ENCODE measurements around the gene METTL1.
"Not testable (repeated sequence)": the region's sequence is repeated elsewhere in the genome, so short reads cannot be mapped to it uniquely, and the experiment has no call there.

METTL1 gene

DNA sequence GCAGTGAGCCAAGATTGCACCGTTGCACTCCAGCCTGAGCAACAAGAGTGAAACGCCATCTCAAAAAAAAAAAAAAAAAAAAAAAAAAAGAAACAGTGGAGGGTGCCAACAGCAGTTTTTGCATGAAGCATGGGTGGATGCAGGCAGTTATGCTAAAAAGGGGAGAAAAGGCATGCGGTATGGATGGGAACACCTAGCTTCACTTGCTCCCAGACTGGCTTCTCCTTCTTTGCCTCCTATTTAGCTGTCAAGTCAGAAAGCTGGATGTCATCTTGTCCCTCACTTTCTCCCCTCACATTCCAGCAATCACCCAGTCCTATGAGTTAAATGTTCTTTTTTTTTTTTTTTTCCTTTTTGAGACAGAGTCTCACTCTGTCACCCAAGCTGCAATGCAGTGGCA lies 3.1 kb upstream of the METTL1 start:
- no peak overlapping the region for H3K4me3 ChIP-seq (ENCODE audit: low read depth, low read length)
- TF ChIP-seq, protein P1, sequence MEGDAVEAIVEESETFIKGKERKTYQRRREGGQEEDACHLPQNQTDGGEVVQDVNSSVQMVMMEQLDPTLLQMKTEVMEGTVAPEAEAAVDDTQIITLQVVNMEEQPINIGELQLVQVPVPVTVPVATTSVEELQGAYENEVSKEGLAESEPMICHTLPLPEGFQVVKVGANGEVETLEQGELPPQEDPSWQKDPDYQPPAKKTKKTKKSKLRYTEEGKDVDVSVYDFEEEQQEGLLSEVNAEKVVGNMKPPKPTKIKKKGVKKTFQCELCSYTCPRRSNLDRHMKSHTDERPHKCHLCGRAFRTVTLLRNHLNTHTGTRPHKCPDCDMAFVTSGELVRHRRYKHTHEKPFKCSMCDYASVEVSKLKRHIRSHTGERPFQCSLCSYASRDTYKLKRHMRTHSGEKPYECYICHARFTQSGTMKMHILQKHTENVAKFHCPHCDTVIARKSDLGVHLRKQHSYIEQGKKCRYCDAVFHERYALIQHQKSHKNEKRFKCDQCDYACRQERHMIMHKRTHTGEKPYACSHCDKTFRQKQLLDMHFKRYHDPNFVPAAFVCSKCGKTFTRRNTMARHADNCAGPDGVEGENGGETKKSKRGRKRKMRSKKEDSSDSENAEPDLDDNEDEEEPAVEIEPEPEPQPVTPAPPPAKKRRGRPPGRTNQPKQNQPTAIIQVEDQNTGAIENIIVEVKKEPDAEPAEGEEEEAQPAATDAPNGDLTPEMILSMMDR (IDR thresholded peaks at IDR 0.05; ENCODE audit: low read depth, low read length): no peak

DNA sequence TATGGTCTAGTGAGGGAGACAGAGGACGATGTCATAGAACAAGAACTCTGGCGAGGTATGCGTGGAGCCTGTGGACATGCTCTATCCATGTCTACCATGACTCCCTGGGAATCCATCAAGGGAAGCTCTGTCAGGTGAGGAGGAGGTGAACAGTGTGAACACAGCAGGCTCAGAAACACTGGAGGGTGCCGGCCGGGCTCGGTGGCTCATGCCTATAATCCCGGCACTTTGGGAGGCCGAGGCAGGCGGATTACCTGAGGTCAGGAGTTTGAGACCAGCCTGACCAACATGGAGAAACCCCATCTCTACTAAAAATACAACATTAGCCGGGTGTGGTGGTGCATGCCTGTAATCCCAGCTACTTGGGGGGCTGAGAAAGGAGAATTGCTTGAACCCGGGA lies 2.7 kb upstream of the METTL1 start:
- not testable (repeated sequence) for H3K4me3 ChIP-seq (ENCODE audit: low read depth, low read length)

DNA sequence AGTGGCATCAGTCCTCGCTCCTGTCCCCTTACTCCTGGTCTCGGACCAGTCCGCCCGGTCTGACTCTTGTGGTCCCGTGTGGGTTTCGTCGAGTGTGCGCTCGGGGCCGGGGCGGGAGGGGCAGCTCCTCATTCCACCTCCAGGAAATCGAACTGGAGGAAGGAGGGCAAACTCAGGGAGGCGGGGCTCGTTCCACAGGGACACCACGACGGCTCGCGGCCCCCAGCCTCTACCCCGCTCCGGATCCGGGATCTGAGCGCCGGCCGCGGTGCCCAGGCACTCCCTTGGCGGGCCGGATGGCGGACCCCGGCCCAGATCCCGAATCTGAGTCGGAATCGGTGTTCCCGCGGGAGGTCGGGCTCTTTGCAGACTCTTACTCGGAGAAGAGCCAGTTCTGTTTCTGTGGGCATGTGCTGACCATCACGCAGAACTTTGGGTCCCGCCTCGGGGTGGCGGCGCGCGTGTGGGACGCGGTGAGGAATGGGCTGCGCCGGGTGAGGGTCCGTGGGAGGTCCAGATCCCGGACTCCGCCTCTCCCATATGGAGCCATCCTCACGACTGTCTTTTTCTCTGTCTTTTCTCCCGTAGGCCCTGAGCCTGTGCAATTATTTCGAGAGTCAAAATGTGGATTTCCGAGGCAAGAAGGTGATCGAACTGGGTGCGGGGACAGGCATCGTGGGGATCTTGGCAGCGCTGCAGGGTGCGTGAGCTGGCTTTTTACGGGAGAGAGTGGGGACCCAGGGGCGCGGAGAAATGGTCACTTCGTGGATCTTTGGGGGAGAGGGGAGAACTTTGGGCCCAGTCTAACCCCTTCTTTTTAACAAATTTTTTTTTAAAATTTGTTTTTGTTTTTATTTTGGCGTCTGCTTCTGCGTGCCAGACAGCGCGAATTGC lies 771 bp upstream of the METTL1 start, which contains the start of gene EEF1AKMT3:
TSS of gene EEF1AKMT3 (plus strand) at position 186 of the 894 bp plus-strand sequence. CDS start at position 297, 111 bp downstream.
- TF ChIP-seq, protein P1 (IDR thresholded peaks at IDR 0.05; ENCODE audit: low read depth, low read length): no peak
- H3K4me3 ChIP-seq (ENCODE audit: low read depth, low read length): peak within 1 kb of the TSS; percentile 89

DNA sequence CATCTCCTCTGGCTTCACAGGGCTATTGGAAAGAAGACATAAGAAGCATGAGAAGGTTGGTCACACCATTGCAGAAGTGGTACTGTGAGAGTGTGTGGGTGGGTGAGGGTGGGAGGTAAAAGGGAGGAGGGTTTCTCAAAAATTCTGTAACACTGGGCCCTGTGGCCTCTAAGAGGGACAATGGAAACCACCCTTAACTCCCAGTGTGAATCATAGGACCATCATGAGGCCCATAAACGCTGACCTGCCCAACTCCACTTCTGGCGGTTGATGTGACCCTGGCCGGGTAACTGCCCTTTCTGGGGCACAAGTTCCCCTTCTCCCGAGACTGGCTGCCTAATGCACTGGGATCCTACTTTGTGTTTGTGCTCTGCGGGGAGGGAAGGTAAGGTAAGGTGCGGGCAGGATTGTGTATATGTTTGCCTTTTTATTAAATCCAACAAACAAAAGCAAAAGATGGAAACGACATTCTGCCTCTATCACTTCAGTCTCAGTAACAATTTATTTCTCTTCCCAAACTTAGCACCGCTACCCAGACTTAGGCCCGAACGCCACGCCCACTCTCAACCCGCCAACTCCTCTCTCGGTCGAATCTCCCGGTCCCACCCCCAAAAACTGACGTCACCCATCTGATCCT lies 551 bp downstream of the METTL1 start:
- TF ChIP-seq, protein P1 (IDR thresholded peaks at IDR 0.05; ENCODE audit: low read depth, low read length): no peak
- peak overlapping the region; percentile 89 for H3K4me3 ChIP-seq (ENCODE audit: low read depth, low read length)

DNA sequence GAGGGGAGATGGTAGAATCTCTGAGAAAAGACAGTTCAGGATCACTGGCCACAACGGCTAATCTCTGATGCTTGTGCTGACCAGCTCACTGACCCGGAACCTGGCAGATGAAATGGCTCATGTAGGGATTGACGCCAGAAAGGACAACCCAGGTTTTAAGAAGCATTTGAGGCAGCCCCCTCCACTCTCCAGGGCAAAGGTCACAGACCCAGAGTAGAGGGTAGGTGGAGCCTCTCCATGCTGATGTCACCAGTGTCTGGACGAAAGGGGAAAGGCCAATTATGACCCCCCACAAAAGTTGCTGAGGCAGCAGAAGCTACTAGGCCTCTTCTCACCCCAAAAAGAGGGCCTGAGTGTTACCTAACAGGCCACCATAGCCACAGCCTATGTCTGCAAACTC lies 1.2 kb downstream of the METTL1 start:
- peak overlapping the region; percentile 89; the same call in 1 of the 2 replicates for H3K4me3 ChIP-seq (ENCODE audit: low read depth, low read length)
- TF ChIP-seq, protein P1 (IDR thresholded peaks at IDR 0.05; ENCODE audit: low read depth, low read length): no peak

DNA sequence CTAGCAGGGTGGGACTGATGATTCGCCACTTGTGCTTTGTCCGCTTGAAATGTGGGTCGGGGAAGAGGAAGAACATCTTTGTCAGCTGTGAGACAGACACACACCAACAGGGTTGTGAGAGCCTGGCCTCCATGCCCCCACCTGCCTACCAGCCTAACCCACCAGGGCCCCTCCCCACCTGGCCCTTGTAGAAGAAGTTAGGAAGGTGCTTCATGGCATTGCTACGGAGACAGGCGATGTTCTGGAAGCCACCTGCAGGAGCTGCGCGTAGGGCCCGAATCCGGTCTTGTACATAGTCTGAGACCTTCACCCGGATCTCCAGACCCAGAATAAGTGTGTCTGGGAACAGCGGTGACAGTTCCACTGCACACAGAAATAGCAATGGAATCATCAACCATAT lies 2.3 kb downstream of the METTL1 start:
- TF ChIP-seq, protein P1 (IDR thresholded peaks at IDR 0.05; ENCODE audit: low read depth, low read length): no peak
- H3K4me3 ChIP-seq (ENCODE audit: low read depth, low read length): no peak overlapping the region

DNA sequence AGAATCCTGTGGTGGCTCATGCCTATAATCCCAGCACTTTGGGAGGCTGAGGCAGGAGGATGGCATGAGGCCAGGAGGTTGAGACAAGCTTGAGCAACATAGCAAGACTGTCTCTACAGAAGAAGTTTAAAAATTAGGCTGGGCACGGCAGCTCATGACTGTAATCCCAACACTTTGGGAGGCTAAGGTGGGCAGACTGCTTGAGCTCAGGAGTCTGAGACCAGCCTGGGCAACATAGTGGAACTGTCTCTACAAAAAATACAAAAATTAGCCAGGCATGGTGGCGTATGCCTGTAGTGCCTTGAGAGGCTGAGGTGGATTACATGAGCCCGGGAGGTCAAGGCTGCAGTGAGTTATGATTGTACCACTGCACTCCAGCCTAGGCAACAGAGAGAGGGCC lies 4.0 kb downstream of the METTL1 start:
- TF ChIP-seq, protein P1 (IDR thresholded peaks at IDR 0.05; ENCODE audit: low read depth, low read length): no peak
- H3K4me3 ChIP-seq (ENCODE audit: low read depth, low read length): no peak overlapping the region

Data from WI38 (cell line).